DOHH2 (cell line): ENCODE results near the gene ADPRH.

Experiments
- EZH2phosphoT487 ChIP-seq: fragments of 200-600 bp; sonication (generic); IDR thresholded peaks from 2 replicates; pipeline ENCODE4 v1.6.1; 2017; ENCODE audit warnings: borderline replicate concordance, mild to moderate bottlenecking, antibody characterized with exemption, low read length, moderate library complexity, mixed read lengths
- TF ChIP-seq, protein P1 (sequence below): fragments of 200-600 bp; sonication (generic); IDR thresholded peaks from one replicate; pipeline ENCODE4 v1.5.1; 2014; ENCODE audit warnings: antibody characterized with exemption, mild to moderate bottlenecking, low read depth, low read length; ENCODE audit not compliant: poor library complexity, severe bottlenecking

DNA sequence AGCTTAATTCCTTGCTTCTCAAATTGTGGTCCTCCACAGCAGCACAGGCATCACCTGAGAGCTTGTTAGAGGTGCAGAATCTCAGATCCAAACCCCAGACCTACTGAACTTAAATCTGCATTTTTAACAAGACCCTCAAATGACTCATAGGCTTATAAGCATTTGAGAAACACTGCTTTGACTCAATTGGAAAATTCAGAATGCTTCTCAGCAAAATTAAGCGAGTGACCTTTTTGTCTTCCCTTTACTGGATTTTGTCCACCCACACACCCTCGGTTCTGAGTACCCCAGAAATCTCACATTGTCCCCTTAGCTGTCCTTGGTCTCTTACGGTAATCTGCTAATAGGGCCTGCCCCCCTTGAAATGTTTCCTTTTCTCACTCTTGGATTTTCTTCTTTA lies 37.7 kb upstream of the ADPRH start:
- TF ChIP-seq, protein P1, sequence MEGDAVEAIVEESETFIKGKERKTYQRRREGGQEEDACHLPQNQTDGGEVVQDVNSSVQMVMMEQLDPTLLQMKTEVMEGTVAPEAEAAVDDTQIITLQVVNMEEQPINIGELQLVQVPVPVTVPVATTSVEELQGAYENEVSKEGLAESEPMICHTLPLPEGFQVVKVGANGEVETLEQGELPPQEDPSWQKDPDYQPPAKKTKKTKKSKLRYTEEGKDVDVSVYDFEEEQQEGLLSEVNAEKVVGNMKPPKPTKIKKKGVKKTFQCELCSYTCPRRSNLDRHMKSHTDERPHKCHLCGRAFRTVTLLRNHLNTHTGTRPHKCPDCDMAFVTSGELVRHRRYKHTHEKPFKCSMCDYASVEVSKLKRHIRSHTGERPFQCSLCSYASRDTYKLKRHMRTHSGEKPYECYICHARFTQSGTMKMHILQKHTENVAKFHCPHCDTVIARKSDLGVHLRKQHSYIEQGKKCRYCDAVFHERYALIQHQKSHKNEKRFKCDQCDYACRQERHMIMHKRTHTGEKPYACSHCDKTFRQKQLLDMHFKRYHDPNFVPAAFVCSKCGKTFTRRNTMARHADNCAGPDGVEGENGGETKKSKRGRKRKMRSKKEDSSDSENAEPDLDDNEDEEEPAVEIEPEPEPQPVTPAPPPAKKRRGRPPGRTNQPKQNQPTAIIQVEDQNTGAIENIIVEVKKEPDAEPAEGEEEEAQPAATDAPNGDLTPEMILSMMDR, result no peak
- no peak for TF ChIP-seq EZH2phosphoT487
